ENCODE measurements around the gene ATAD1.

DNA sequence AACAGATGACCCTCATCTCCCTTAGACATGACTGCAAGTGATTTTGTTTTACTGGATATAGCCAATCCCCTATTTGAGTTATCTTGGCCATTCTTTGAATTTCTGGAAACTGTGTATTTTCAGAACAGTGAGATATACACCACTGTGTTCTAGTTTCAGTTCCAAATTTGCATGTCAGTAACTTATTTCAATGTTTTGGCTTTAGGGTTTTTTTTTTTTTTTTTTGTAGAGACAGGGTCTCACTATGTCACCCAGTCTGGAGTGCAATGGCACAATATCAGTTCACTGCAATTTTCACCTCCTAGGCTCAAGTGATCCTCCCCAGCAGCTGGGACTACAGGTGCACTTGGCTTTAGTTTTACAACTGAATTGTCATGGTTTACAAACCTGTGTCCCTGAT lies 67.2 kb downstream of the ATAD1 start:
- TF ChIP-seq CTCF (IDR thresholded peaks at IDR 0.05; ENCODE audit: low read depth, low read length, poor library complexity, severe bottlenecking) (no peak), EZH2phosphoT487 (IDR thresholded peaks at IDR 0.05; ENCODE audit: borderline replicate concordance, low read length) (no peak)
